SK-N-SH treated with all-trans-retinoic acid at 6 μM for 48 hours (cell line): ENCODE data around the gene CSF1R.

Source experiments
- ARNTL ChIP-seq: fragments of 450-650 bp; formaldehyde crosslinking; IDR thresholded peaks from 2 replicates; pipeline ENCODE4 v1.5.0; 2020; ENCODE audit warnings: low read depth, mild to moderate bottlenecking, moderate library complexity, borderline replicate concordance
- CREB5 ChIP-seq: fragments of 250-450 bp; sonication (Bioruptor Pico); IDR thresholded peaks from 2 replicates; pipeline ENCODE4 v1.5.1; 2020; ENCODE audit warnings: low read depth, mild to moderate bottlenecking, moderate library complexity
- CSRNP3 ChIP-seq: fragments of 250-450 bp; sonication (Bioruptor Pico); IDR thresholded peaks from 2 replicates; pipeline ENCODE4 v1.5.1; 2021; ENCODE audit warnings: mild to moderate bottlenecking, moderate library complexity
- ISL1 ChIP-seq: fragments of 250-450 bp; sonication (Bioruptor Pico); IDR thresholded peaks from 2 replicates; pipeline ENCODE4 v2.1.2; 2022; ENCODE audit warnings: mild to moderate bottlenecking, moderate library complexity
- PATZ1 ChIP-seq: fragments of 250-450 bp; sonication (Bioruptor Pico); IDR thresholded peaks from 2 replicates; pipeline ENCODE4 v1.8.0; 2020; ENCODE audit warnings: mild to moderate bottlenecking, moderate library complexity, borderline replicate concordance
- TCF4 ChIP-seq: fragments of 250-450 bp; sonication (Bioruptor Pico); IDR thresholded peaks from 2 replicates; pipeline ENCODE4 v1.8.0; 2021; ENCODE audit warnings: mild to moderate bottlenecking, moderate library complexity, borderline replicate concordance
- TSHZ2 ChIP-seq: fragments of 250-450 bp; sonication (Bioruptor Pico); IDR thresholded peaks from 2 replicates; pipeline ENCODE4 v1.5.0; 2020; ENCODE audit warnings: mild to moderate bottlenecking, moderate library complexity
- ZC3H10 ChIP-seq: fragments of 250-450 bp; sonication (Bioruptor Pico); IDR thresholded peaks from 2 replicates; pipeline ENCODE4 v1.5.1; 2021; ENCODE audit warnings: mild to moderate bottlenecking, moderate library complexity
- ZFP3 ChIP-seq: fragments of 250-450 bp; sonication (Bioruptor Pico); IDR thresholded peaks from 2 replicates; pipeline ENCODE4 v1.5.0; 2020; ENCODE audit warnings: mild to moderate bottlenecking, moderate library complexity
- ZFP30 ChIP-seq: fragments of 450-650 bp; formaldehyde crosslinking; IDR thresholded peaks from 2 replicates; pipeline ENCODE4 v1.5.0; 2022; ENCODE audit warnings: mild to moderate bottlenecking, moderate library complexity
- ZNF70 ChIP-seq: fragments of 450-650 bp; formaldehyde crosslinking; IDR thresholded peaks from 2 replicates; pipeline ENCODE4 v1.5.0; 2020; ENCODE audit warnings: mild to moderate bottlenecking, moderate library complexity
- ZNF8 ChIP-seq: fragments of 450-650 bp; formaldehyde crosslinking; IDR thresholded peaks from 2 replicates; pipeline ENCODE4 v1.5.0; 2020; ENCODE audit warnings: mild to moderate bottlenecking, moderate library complexity

GRCh38 chr5:150112201-150113046, 26.1 kb upstream of the CSF1R start:
- no peak for TF ChIP-seq ISL1 (CRISPR knock-in tag)
- TF ChIP-seq ZFP30, result no peak
- no peak for TF ChIP-seq CREB5 (CRISPR knock-in tag)
- TF ChIP-seq TSHZ2 (CRISPR knock-in tag), result no peak
- TF ChIP-seq TCF4 (CRISPR knock-in tag), result no peak
- TF ChIP-seq ARNTL (CRISPR knock-in tag), result no peak
- no peak for TF ChIP-seq ZNF70 (CRISPR knock-in tag)
- TF ChIP-seq ZFP3, result no peak
- no peak for TF ChIP-seq ZNF8
- no peak for TF ChIP-seq PATZ1 (CRISPR knock-in tag)
- no peak for TF ChIP-seq ZC3H10 (CRISPR knock-in tag)
- no peak for TF ChIP-seq CSRNP3 (CRISPR knock-in tag)
